Ovary (tissue), 9 donors: ENCODE data around the gene DEPDC1B. TPM values are rescaled to one million over a fixed set of nuclear protein-coding genes. Genes with fewer than 3 reads are reported as not detected.
"Not testable (repeated sequence)": the region's sequence is repeated elsewhere in the genome, so short reads cannot be mapped to it uniquely, and the experiment has no call there.

Experiments used
- DNase-seq, 5 donors: peaks; one replicate each; pipeline ENCODE4 v3.0.0-alpha.2; 2019 to 2020
- H3K27ac ChIP-seq, 2 donors: fragments of 200-600 bp; one replicate each; pipeline versions ENCODE4 v1.5.1 to v1.8.0; 2019 to 2022
- H3K27me3 ChIP-seq: fragments of 200-600 bp; one replicate; pipeline ENCODE4 v1.8.0; 2022
- H3K36me3 ChIP-seq: fragments of 200-600 bp; sonication (generic); one replicate; pipeline ENCODE4 v1.5.1; 2019
- H3K4me1 ChIP-seq: one replicate; pipeline ENCODE4 v1.8.1; 2013; ENCODE audit warnings: mild to moderate bottlenecking, moderate library complexity; ENCODE audit not compliant: insufficient read depth
- H3K4me3 ChIP-seq: fragments of 200-600 bp; sonication (generic); one replicate; pipeline ENCODE4 v1.5.1; 2017
- H3K9me3 ChIP-seq, 2 donors: fragments of 200-600 bp in 1 of 2; sonication (generic) in 1 of 2; one replicate each; pipeline versions ENCODE4 v1.5.1 to v1.8.1; 2013 to 2019; ENCODE audit warnings: mild to moderate bottlenecking in 1 of 2, moderate library complexity in 1 of 2
- EP300 ChIP-seq: sonication (generic); formaldehyde crosslinking; IDR thresholded peaks from one replicate; pipeline ENCODE4 v1.6.1; 2017; ENCODE audit warnings: antibody characterized with exemption
- POLR2A ChIP-seq: fragments of 450-650 bp; IDR thresholded peaks from one replicate; pipeline ENCODE4 v1.6.1; 2017; ENCODE audit warnings: antibody characterized with exemption, mild to moderate bottlenecking, moderate library complexity
- WGBS, 3 donors: extraction: QIAGEN DNeasy Blood & Tissue Kit in 1 of 3; methylation state at CpG; one replicate each; pipeline versions ENCODE4 v1.1.5 to v1.1.7; 2013 to 2017; 5-methylcytosine and 5-hydroxymethylcytosine counted together
- intact Hi-C, 4 donors: fragments of 100-400 bp; cut with DNase I; formaldehyde crosslinking; loops; one replicate each; pipeline versions ENCODE4 v1.11.0 to v1.15.1; 2022 to 2023
- polyA plus RNA-seq, 2 donors: library from polyadenylated mRNA; stranded (reverse); fragments of 200-250 nt in 1 of 2; fragments of 350-450 nt in 1 of 2; fragmentation: Illumina TruSeq in 1 of 2; extraction: RNeasy Lipid Tissue Mini Kit (QIAGEN cat#74804) in 1 of 2; gene quantifications; one replicate each; pipeline ENCODE4 v1.2.3, GENCODE V29; 2013 to 2014
- total RNA-seq, 7 donors: library from RNA; depleted of rRNA in 2 of 7; stranded (reverse); fragments of >200 nt in 2 of 7; fragmentation: NEBNext Ultra II Directional in 3 of 7; extraction: Animal tissue kit (Norgen Biotek cat#: 25700) in 3 of 7; gene quantifications; one replicate each; pipeline versions ENCODE4 v1.1.0 to v1.2.4, GENCODE V29; 2016 to 2023
- TF ChIP-seq, protein P1 (sequence below), 3 donors: fragments of 450-650 bp in 2 of 3; fragments of 200-600 bp in 1 of 3; IDR thresholded peaks; one replicate each; pipeline versions ENCODE4 v1.5.1 to v1.8.0; 2016 to 2022; ENCODE audit warnings: antibody characterized with exemption in 3 of 3, mild to moderate bottlenecking in 1 of 3
- donor health status: DM: no; HTN: no; CAD: no; lungs with moderate emphysema.
- donor health status: DM: no; HTN: no; CAD: no.
- donor health status: Bipolar disorder and iron deficiency.
- donor health status: DM: yes; HTN: yes; CAD: no.
- donor health status: DM: no; HTN: no; CAD: no.
- donor health status: DM: yes; HTN: yes; CAD: no.

DEPDC1B gene
- total and polyA plus RNA-seq, 9 donors: 0.36 to 1.2 (median 0.65) TPM; not detected in 3

DNA sequence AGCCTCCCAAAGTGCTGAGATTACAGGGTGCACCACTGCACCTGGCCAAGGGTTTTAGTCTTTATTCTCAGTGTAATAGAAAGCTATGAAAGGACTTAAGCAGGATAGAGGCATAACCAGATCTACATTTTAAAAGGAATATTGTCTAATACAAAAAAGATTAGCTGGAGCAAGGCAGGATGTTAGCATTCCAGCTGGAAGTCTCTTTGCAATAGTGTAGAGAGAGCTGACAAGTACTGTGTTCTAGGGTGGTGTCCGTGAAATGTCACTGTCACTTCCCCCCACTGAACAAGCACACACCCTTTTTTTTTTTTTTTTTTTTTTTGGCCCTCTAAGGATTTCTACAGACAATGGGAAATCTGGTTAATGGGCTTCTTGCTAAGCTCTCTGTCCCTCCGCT is 24.2 kb upstream of the DEPDC1B start:
- Histone ChIP-seq H3K4me3 (no peak overlapping the region), H3K27ac (no peak overlapping the region), H3K9me3 (no peaks in the 10 kb centered on the region), H3K27me3 (no peaks in the 10 kb centered on the region), H3K4me1 (no peaks in the 10 kb centered on the region), H3K36me3 (no peaks in the 10 kb centered on the region)
- 68 to 81% (median 75%) methylated on average over 2 of the region's 2 CpGs for WGBS, 3 donors
- TF ChIP-seq POLR2A: no peak
- no peak for TF ChIP-seq EP300
- TF ChIP-seq, protein P1, sequence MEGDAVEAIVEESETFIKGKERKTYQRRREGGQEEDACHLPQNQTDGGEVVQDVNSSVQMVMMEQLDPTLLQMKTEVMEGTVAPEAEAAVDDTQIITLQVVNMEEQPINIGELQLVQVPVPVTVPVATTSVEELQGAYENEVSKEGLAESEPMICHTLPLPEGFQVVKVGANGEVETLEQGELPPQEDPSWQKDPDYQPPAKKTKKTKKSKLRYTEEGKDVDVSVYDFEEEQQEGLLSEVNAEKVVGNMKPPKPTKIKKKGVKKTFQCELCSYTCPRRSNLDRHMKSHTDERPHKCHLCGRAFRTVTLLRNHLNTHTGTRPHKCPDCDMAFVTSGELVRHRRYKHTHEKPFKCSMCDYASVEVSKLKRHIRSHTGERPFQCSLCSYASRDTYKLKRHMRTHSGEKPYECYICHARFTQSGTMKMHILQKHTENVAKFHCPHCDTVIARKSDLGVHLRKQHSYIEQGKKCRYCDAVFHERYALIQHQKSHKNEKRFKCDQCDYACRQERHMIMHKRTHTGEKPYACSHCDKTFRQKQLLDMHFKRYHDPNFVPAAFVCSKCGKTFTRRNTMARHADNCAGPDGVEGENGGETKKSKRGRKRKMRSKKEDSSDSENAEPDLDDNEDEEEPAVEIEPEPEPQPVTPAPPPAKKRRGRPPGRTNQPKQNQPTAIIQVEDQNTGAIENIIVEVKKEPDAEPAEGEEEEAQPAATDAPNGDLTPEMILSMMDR (IDR thresholded peaks at IDR 0.05): no peak
- no peak for DNase-seq
- intact Hi-C loops: no loop called here

DNA sequence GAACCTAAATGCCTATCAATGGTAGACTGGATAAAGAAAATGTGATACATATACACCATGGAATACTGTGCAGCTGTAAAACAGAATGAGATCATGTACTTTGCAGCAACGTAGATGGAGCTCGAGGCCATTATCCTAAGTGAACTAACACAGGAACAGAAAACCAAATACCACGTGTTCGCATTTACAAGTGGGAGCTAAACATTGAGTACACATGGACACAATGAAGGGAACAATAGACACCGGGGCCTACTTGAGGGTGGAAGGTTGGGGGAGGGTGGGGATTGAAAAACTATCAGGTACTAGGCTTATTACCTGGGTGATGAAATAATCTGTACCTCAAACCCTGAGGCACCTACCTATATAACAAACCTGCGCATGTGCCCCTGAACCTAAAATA is 22.4 kb upstream of the DEPDC1B start:
- H3K27me3 ChIP-seq: no peaks in the 10 kb centered on the region
- TF ChIP-seq EP300: no peak
- TF ChIP-seq POLR2A: no peak
- TF ChIP-seq, protein P1 (IDR thresholded peaks at IDR 0.05): no peak
- 73 to 75% (median 74%) methylated on average over 6 of the region's 6 CpGs for WGBS, 3 donors
- H3K4me1 ChIP-seq: no peaks in the 10 kb centered on the region
- no peak overlapping the region for H3K4me3 ChIP-seq
- H3K9me3 ChIP-seq: no peaks in the 10 kb centered on the region
- H3K36me3 ChIP-seq: no peaks in the 10 kb centered on the region
- intact Hi-C loops: no loop called here
- H3K27ac ChIP-seq: no peak overlapping the region
- DNase-seq: no peak

DNA sequence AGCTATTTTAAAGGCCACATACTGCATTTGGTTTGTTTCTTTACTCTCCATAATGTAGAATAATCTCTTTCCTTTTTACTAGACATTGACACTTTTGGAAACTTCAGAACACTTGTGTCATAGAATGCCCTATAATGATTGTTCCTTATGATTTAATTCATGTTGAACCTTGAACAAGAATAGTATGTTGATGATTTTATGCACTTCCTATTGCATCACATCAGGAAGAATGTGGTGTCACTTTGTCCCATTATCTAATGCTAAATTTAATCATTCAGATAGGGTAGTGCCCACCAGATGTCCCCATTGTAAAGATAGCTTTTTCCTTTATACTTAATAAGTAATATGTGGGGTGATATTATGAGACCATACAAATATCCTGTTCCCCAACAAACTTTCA is 19.4 kb upstream of the DEPDC1B start:
- H3K9me3 ChIP-seq: no peaks in the 10 kb centered on the region
- TF ChIP-seq, protein P1 (IDR thresholded peaks at IDR 0.05): no peak
- TF ChIP-seq POLR2A: no peak
- no peak for TF ChIP-seq EP300
- H3K4me3 ChIP-seq: no peak overlapping the region
- intact Hi-C loops: no loop called here
- H3K4me1 ChIP-seq: no peaks in the 10 kb centered on the region
- H3K36me3 ChIP-seq: no peaks in the 10 kb centered on the region
- no peaks in the 10 kb centered on the region for H3K27me3 ChIP-seq
- H3K27ac ChIP-seq: no peak overlapping the region
- DNase-seq: no peak

DNA sequence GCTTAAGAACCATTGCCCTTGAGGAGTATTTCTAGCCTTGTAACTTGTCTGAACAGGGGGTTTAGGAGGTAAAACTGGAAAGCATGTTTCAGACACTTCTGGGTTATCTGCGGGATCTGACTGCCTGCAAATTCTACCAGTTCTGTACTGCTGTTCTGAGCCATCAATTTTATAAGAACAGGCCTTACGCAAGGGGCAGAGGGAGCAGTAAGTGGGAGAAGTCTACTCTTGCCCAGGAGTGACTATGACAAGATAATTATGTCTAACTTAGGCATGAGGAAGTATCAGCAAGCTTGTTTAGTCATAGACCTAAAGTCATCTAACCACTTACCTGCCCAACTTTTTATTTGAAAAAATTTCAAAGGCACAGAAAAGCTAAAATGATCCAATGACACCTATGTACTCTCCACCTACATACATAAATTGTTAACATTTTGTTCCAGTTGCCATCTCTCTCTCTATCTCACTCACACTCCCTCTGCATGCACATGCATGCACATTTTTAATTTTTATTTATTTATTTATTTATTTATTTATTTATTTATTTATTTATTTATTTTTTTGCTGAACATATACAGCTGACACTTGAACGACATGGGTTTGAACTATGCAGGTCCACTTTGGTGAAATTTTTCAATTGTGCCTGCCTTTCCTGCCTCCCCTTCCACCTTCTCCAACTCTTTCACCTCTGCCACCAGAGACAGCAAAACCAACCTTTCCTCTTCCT is 18.4 kb upstream of the DEPDC1B start:
- intact Hi-C loops: no loop called here
- no peak overlapping the region for H3K4me3 ChIP-seq
- no peak for DNase-seq
- TF ChIP-seq EP300: no peak
- TF ChIP-seq, protein P1 (IDR thresholded peaks at IDR 0.05): no peak
- no peaks in the 10 kb centered on the region for H3K36me3 ChIP-seq
- WGBS, 3 donors: 73 to 90% (median 82%) methylated on average over 3 of the region's 3 CpGs
- no peaks in the 10 kb centered on the region for H3K27me3 ChIP-seq
- no peak overlapping the region for H3K27ac ChIP-seq
- H3K9me3 ChIP-seq: no peaks in the 10 kb centered on the region
- no peaks in the 10 kb centered on the region for H3K4me1 ChIP-seq

DNA sequence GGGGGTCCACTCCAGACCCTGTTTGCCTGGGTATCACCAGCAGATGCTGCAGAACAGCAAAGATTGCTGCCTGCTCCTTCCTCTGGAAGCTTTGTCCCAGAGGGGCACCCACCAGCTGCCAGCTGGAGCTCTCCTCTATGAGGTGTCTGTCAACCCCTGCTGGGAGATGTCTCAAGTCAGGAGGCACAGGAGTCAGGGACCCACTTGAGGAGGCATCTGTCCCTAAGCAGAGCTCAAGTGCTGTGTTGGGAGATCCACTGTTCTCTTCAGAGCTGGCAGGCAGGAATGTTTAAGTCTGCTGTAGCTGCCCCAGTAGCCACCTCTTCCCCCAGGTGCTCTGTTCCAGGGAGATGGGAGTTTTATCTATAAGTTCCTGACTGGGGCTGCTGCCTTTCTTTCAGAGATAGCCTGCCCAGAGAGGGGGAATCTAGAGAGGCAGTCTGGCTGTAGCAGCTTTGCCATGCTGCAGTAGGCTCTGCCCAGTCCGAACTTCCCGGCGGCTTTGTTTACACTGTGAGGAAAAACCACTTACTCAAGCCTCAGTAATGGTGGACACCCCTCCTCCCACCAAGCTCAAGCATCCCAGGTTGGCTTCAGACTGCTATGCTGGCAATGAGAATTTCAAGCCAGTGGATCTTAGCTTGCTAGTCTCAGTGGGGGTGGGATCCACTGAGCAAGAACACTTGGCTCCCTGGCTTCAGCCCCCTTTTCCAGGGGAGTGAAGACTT is 15.4 kb upstream of the DEPDC1B start:
- 90 to 100% (median 92%) methylated on average over 3 of the region's 3 CpGs for WGBS, 3 donors
- intact Hi-C loops, DNase-seq, H3K4me1 ChIP-seq, H3K27me3 ChIP-seq, H3K4me3 ChIP-seq, H3K36me3 ChIP-seq, H3K27ac ChIP-seq, H3K9me3 ChIP-seq: not testable (repeated sequence)
